ENCODE results near the gene RSU1. TPM values are rescaled to one million over a fixed set of nuclear protein-coding genes. Genes with fewer than 3 reads are reported as not detected.
A peak's percentile ranks its signal among the peaks of the same experiment; 100 is the strongest.

RSU1 gene
- total RNA-seq, 2 donors from 2014 or later, result 49.1 to 53.1 TPM

- ATAC-seq (replicated peaks in 1 of 2) (no peak), DNase-seq (no peak)
- no peak overlapping the region for H3K27ac Mint-ChIP-seq
- no peaks in the 10 kb centered on the region for H3K27me3 Mint-ChIP-seq (ENCODE audit: low read depth)
- H3K9me3 Mint-ChIP-seq, result peaks cover 0 to 3% of the 10 kb centered on the region in 2 donors
- H3K4me3 Mint-ChIP-seq, result no peak overlapping the region
- peaks cover 9 to 15% of the 10 kb centered on the region in 2 donors for H3K36me3 Mint-ChIP-seq (ENCODE audit: insufficient read depth in 2 of 2)
- H3K4me1 Mint-ChIP-seq (ENCODE audit: low read depth), result peaks cover 28% of the 10 kb centered on the region
Observed at GRCh38 chr10:16792675-16793074, 24.5 kb downstream of the RSU1 start.

GRCh38 chr10:16789765-16790164, 27.5 kb downstream of the RSU1 start:
- peaks cover 12 to 13% of the 10 kb centered on the region in 2 donors for H3K36me3 Mint-ChIP-seq (ENCODE audit: insufficient read depth in 2 of 2)
- H3K9me3 Mint-ChIP-seq, result peaks cover 6 to 8% of the 10 kb centered on the region in 2 donors
- H3K4me1 Mint-ChIP-seq (ENCODE audit: low read depth), result peaks cover 28% of the 10 kb centered on the region
- H3K27ac Mint-ChIP-seq, result no peak overlapping the region
- ATAC-seq (replicated peaks in 1 of 2) (no peak), DNase-seq (no peak)
- H3K27me3 Mint-ChIP-seq (ENCODE audit: low read depth), result no peaks in the 10 kb centered on the region
- H3K4me3 Mint-ChIP-seq, result no peak overlapping the region

DNA sequence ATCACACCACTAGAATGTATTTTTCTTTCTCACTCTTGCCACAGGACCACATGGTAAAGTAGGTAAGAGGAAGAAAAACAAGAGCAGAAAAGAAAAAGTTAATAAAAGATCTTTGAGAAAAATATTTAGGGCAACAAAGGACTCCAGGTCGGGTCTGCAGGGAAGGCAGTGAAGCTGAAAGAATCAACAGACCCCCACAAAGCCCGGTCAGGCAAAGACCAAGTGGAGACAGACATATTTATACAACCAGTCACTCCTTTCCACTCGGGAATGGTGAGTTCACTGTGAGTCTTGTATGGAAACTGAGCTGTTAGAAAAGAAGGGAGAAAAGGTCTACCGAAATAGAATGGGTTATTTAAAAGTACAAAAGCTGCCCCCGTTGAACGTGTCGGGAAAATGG, 28.0 kb downstream of the RSU1 start:
- Mint-ChIP-seq H3K27me3 (ENCODE audit: low read depth) (no peaks in the 10 kb centered on the region), H3K4me1 (ENCODE audit: low read depth) (peaks cover 28% of the 10 kb centered on the region), H3K36me3 (ENCODE audit: insufficient read depth in 2 of 2) (peaks cover 14 to 16% of the 10 kb centered on the region in 2 donors), H3K27ac (peak overlapping the region; percentile 88), H3K4me3 (peak overlapping the region in 1 of 2 donors; percentile 68), H3K9me3 (peaks cover 6 to 8% of the 10 kb centered on the region in 2 donors)
- no peak for ATAC-seq (replicated peaks in 1 of 2)
- DNase-seq, result no peak

GRCh38 chr10:16788778-16789177, 28.4 kb downstream of the RSU1 start:
- Mint-ChIP-seq H3K9me3 (peaks cover 6 to 8% of the 10 kb centered on the region in 2 donors), H3K4me1 (ENCODE audit: low read depth) (peaks cover 28% of the 10 kb centered on the region), H3K36me3 (ENCODE audit: insufficient read depth in 2 of 2) (peaks cover 11 to 17% of the 10 kb centered on the region in 2 donors), H3K27ac (peak overlapping the region; percentile 88), H3K27me3 (ENCODE audit: low read depth) (no peaks in the 10 kb centered on the region), H3K4me3 (peak overlapping the region in 1 of 2 donors; percentile 68)
- ATAC-seq (replicated peaks in 1 of 2) (no peak), DNase-seq (no peak)

DNA sequence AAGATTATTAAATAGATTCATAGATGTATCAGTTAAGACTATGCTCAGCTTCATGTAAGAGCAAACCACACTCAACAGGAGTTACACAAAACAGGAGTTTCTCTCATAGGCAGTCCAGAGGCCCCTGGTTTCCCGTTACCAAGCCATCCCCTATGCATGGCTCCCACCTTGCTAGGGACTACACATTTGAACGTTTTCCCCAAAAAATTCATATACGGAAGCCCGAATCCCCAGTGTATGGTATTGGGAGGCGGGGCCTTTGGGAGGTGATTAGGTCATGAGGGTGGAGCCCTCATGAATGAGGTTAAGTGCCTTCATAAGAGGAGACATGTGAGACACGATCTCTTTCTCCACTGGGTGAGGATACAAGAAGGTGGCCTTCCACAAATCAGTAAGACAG, 29.1 kb downstream of the RSU1 start:
- Mint-ChIP-seq H3K9me3 (peaks cover 4 to 8% of the 10 kb centered on the region in 2 donors), H3K27ac (peak overlapping the region; percentile 88)

DNA sequence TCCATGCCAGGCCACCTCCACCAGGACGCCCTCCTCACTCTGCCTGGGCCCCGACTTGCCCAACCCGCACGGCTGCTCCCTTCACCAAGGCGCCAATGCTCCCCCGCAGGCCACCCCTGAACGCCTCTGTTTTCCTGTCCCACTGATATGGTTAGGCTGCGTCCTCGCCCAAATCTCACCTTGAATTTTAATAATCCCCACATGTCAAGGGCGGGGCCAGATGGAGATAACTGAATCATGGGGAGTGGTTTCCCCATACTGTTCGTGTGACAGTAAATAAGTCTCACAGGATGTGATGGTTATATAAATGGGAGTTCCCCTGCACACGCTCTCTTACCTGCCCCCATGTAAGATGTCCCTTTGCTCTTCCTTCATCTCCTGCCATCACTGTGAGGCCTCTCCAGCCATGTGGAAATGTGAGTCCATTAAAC, 29.8 kb downstream of the RSU1 start:
- ATAC-seq (replicated peaks in 1 of 2), result peak; percentile 92 to 95
- Mint-ChIP-seq H3K27ac (peak overlapping the region; percentile 88), H3K4me1 (ENCODE audit: low read depth) (peaks cover 28% of the 10 kb centered on the region), H3K36me3 (ENCODE audit: insufficient read depth in 2 of 2) (peaks cover 8 to 14% of the 10 kb centered on the region in 2 donors), H3K27me3 (ENCODE audit: low read depth) (no peaks in the 10 kb centered on the region), H3K9me3 (peaks cover 4 to 8% of the 10 kb centered on the region in 2 donors), H3K4me3 (peak overlapping the region; percentile 67 to 68)
- peak; percentile 45 to 69 for DNase-seq

More for the DNA sequence above, 29.1 kb downstream of the RSU1 start:
- Mint-ChIP-seq H3K4me1 (ENCODE audit: low read depth) (peaks cover 28% of the 10 kb centered on the region), H3K27me3 (ENCODE audit: low read depth) (no peaks in the 10 kb centered on the region), H3K4me3 (peak overlapping the region; percentile 67 to 68), H3K36me3 (ENCODE audit: insufficient read depth in 2 of 2) (peaks cover 9 to 14% of the 10 kb centered on the region in 2 donors)
- ATAC-seq (replicated peaks in 1 of 2), result peak; percentile 74 to 76
- DNase-seq, result peak in 1 of 2 donors; percentile 50

DNA sequence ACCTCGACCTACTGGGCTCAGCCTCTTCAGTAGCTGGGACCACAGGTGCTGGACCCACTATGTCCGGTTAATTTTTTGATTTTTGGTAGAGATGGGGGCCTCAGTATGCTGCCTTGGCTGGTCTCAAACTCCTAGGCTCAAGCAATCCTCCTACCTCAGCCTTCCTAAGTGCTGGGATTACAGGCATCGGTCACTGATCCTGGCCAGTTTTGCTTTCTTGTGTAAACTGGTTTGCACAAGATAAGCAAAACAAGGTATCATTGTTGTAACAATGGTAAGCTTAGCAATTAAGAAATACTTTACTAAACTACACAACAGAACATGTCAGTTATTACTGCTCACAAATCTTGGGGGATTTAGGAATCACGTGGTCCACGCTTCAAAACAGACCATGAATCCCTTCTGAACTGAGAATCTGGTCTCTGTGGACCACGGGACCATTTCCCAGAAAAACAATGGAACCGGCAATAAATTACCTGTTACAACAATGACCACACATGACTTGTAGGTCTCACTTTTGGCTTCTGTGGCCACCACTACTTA, 36.8 kb downstream of the RSU1 start:
- no peaks in the 10 kb centered on the region for H3K27me3 Mint-ChIP-seq (ENCODE audit: low read depth)
- peaks cover 36% of the 10 kb centered on the region for H3K4me1 Mint-ChIP-seq (ENCODE audit: low read depth)
- H3K36me3 Mint-ChIP-seq (ENCODE audit: insufficient read depth in 2 of 2), result peaks cover 9% of the 10 kb centered on the region in 2 donors
- H3K9me3 Mint-ChIP-seq, result peaks cover 1 to 4% of the 10 kb centered on the region in 2 donors
- no peak overlapping the region for H3K27ac Mint-ChIP-seq
- DNase-seq, result no peak
- no peak for ATAC-seq (replicated peaks in 1 of 2)
- H3K4me3 Mint-ChIP-seq, result no peak overlapping the region

- peak; percentile 99 for ATAC-seq (replicated peaks in 1 of 2)
- Mint-ChIP-seq H3K36me3 (ENCODE audit: insufficient read depth in 2 of 2) (peaks cover 5 to 8% of the 10 kb centered on the region in 2 donors), H3K4me3 (peak overlapping the region; percentile 12 to 38), H3K4me1 (ENCODE audit: low read depth) (peaks cover 36% of the 10 kb centered on the region), H3K9me3 (no peaks in the 10 kb centered on the region), H3K27me3 (ENCODE audit: low read depth) (no peaks in the 10 kb centered on the region), H3K27ac (peak overlapping the region; percentile 85)
- peak; percentile 74 to 78 for DNase-seq
Observed at GRCh38 chr10:16779384-16779915, 37.8 kb downstream of the RSU1 start.

- no peak for ATAC-seq (replicated peaks in 1 of 2)
- Mint-ChIP-seq H3K36me3 (ENCODE audit: insufficient read depth in 2 of 2) (peaks cover 3 to 6% of the 10 kb centered on the region in 2 donors), H3K9me3 (no peaks in the 10 kb centered on the region), H3K27ac (peak overlapping the region; percentile 99), H3K4me3 (peak overlapping the region; percentile 56 to 94), H3K27me3 (ENCODE audit: low read depth) (no peaks in the 10 kb centered on the region), H3K4me1 (ENCODE audit: low read depth) (peaks cover 36% of the 10 kb centered on the region)
- no peak for DNase-seq
Observed at GRCh38 chr10:16777473-16778370, 39.5 kb downstream of the RSU1 start.

- ATAC-seq (replicated peaks in 1 of 2), result no peak
- H3K27ac Mint-ChIP-seq, result no peak overlapping the region
Observed at GRCh38 chr10:16776896-16777295, 40.3 kb downstream of the RSU1 start.

GRCh38 chr10:16773334-16773733, 43.9 kb downstream of the RSU1 start:
- ATAC-seq (replicated peaks in 1 of 2), result no peak
- H3K9me3 Mint-ChIP-seq, result no peaks in the 10 kb centered on the region

More at GRCh38 chr10:16776896-16777295, 40.3 kb downstream of the RSU1 start:
- no peaks in the 10 kb centered on the region for H3K27me3 Mint-ChIP-seq (ENCODE audit: low read depth)
- H3K4me1 Mint-ChIP-seq (ENCODE audit: low read depth), result peaks cover 36% of the 10 kb centered on the region
- H3K9me3 Mint-ChIP-seq, result no peaks in the 10 kb centered on the region
- H3K36me3 Mint-ChIP-seq (ENCODE audit: insufficient read depth in 2 of 2), result peaks cover 3 to 6% of the 10 kb centered on the region in 2 donors
- DNase-seq, result no peak
- H3K4me3 Mint-ChIP-seq, result no peak overlapping the region

DNA sequence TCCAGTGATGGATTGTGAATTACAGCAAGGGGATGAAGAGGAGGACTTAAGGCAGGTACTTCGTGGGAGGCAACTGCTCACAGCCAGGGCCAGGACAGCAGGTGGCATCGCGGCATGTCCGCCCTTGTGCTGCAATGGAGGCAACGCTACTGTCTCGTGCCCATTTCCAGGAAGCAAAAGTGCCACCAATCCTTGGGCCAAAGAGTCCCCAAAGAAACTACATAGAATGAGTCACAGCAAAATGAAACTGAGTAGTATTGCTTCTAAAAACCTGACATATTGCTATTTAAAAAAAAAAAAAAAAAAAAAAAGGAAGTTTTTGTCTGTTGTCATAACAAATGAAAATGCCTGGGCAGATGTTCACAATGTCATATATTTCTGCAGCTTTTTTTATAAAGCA, 46.6 kb downstream of the RSU1 start:
- ATAC-seq (replicated peaks in 1 of 2) (peak; percentile 64 to 67), DNase-seq (peak in 1 of 2 donors; percentile 7)
- Mint-ChIP-seq H3K4me1 (ENCODE audit: low read depth) (peaks cover 25% of the 10 kb centered on the region), H3K4me3 (no peak overlapping the region), H3K27ac (no peak overlapping the region), H3K9me3 (no peaks in the 10 kb centered on the region), H3K36me3 (ENCODE audit: insufficient read depth in 2 of 2) (no peaks in the 10 kb centered on the region), H3K27me3 (ENCODE audit: low read depth) (no peaks in the 10 kb centered on the region)

More at GRCh38 chr10:16773334-16773733, 43.9 kb downstream of the RSU1 start:
- Mint-ChIP-seq H3K4me3 (no peak overlapping the region), H3K27ac (no peak overlapping the region), H3K27me3 (ENCODE audit: low read depth) (no peaks in the 10 kb centered on the region), H3K4me1 (ENCODE audit: low read depth) (peaks cover 26% of the 10 kb centered on the region), H3K36me3 (ENCODE audit: insufficient read depth in 2 of 2) (peaks cover 0 to 2% of the 10 kb centered on the region in 2 donors)
- no peak for DNase-seq

DNA sequence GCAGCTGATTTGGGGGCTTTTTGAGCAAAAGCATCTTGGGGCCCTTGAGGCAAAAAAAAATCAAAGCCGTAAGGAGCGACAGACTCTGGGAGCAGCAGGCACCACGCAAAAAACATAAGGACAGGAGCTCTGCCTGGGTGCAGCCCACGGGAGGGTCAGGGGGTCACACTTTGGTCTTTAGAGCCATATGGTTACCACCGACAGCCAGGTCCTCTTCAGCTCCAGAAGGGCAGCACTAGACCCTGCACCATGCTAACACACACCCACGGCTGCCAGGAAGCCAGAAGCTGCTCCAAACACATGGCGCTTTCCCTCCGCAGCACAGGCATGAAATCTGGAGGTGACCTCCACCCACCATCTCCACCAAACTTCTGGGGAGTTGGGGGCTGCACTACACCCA, 47.1 kb downstream of the RSU1 start:
- DNase-seq (no peak), ATAC-seq (replicated peaks in 1 of 2) (no peak)
- Mint-ChIP-seq H3K36me3 (ENCODE audit: insufficient read depth in 2 of 2) (no peaks in the 10 kb centered on the region), H3K4me1 (ENCODE audit: low read depth) (peaks cover 31% of the 10 kb centered on the region), H3K9me3 (no peaks in the 10 kb centered on the region), H3K27ac (no peak overlapping the region), H3K4me3 (no peak overlapping the region), H3K27me3 (ENCODE audit: low read depth) (no peaks in the 10 kb centered on the region)

Data from activated T-cell treated with anti-CD3 and anti-CD28 coated beads, Interleukin-2, amount 50 U/mL, for 72 hours (primary cell).